ENCODE data around the gene IGFBP4.

IGFBP4 gene

DNA sequence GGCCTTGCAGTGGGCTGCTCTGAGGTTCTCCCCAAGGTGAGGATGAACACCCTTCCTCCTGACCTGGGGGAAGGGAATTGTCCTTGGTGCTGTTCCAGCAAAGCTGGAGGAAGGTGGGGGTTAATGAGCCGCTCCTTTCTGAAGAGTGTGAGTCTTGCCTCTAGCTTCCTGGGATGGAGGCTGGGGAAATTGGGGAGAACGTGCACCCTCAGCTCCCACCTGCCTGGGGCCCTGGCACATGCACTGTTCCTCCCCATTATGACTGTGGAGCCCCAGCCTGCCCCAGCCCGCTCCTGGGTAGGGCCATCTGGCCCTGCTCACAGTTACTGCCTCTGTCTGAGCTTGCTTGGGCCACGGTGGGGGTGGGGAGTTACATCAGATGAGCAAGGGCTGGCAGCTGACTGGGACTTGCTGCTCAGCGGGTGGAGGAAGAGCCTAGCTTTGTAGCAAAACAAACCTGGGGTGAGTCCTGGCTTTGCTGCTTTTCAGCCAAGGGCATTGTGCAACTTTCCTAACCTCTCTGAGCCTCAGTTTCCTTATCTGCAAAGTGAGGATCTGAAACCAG lies 47.1 kb downstream of the IGFBP4 start:
- no peak for DNase-seq (ENCODE audit: low read depth, low spot score)

DNA sequence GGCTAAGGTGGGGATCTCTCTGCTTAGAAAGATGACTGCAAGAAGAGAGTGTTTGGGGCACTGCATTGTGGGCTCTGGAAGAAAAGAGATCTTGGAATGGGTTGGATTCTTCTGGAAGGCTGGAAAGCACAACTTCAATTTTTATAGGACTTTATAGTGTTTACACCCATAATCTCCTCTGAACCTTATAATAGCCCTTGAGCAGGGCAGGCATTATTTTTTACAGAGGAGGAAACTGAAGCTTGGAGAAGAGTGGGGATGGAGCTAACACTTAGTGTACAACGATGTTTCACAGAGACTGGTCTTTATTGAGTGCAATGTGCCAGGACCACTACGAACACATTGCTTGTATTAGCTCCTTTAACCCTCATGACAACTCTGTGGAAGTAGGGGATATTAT lies 47.7 kb downstream of the IGFBP4 start:
- no peak for DNase-seq (ENCODE audit: low read depth, low spot score)

DNA sequence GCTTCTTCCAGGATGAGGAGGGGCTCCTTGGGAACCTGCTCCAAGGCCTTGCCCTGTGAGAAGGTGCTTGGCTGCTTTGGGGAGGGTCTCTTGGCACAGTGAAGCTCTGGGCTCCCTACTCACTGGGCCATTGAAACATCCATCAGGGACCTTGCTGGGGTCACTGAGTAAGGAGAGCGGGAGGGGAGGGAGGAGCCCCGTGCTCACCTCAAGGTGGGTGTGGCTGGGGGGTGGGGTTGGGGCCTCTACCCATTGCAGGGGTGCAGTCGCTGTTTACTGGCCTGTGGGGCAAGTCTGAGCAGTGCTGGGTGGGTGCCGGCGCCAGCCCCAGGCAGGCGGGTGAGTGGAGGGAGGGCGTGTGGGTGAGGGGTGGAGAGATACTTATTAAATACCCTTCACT lies 48.2 kb downstream of the IGFBP4 start:
- DNase-seq (ENCODE audit: low read depth, low spot score): no peak

GRCh38 chr17:40493697-40494096 lies 50.4 kb downstream of the IGFBP4 start:
- no peak for DNase-seq (ENCODE audit: low read depth, low spot score)

DNA sequence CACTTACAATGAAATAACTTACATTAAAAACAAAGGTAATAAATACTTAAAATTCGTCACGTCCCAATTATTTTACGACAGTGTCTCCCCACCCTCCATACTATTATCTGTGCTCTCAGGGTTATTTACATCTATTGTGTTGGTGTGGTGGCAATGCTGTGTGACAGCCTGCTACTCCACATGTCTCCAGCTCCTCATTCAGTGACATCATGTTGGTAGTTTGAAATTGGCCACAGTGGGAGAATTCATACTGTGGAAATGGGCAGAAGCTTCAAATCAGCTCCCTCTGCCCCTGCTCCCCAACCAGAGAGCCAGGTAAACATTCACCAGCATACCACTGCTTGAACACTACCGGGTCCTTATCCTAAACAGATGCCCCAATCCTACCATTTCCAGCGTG lies 51.9 kb downstream of the IGFBP4 start:
- no peak for DNase-seq (ENCODE audit: low read depth, low spot score)

GRCh38 chr17:40496170-40496569 lies 52.9 kb downstream of the IGFBP4 start:
- no peak for DNase-seq (ENCODE audit: low read depth, low spot score)

DNA sequence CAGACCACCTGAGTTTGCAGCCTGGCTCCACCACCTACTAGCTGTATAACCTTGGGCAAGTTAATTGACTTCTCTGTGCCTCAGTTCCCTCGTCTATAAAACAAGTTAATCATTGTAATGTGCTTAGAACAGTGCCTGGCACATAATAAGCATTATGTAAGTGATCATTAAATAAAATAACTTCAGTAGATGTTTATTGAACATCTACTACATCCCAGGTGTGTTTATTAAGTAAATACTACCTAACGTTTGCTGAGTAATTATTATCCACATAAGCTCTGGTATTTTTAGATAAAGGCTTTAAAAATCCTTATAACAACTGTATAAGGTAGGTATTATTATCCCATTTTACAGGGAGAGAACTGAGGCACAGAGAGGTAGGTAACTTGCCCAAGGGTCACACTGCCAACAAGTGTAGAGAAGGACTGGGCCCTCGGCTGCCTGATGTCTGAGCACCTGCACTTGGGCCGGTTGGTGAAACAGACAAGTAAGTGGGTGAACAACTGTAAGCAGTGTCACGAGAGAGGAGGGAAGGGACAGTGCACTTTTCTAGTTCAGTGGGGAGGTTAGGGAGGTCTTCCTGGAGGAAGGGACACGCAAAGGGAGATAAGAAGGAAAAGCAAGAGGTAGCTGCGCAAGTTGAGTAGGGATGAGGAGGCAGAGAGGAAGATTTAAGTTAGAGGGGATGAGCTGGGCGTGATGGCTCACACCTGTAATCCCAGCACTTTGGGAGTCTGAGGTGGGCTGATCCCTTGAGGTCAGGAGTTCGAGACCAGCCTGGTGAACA lies 53.6 kb downstream of the IGFBP4 start:
- no peak for DNase-seq (ENCODE audit: low read depth, low spot score)

DNA sequence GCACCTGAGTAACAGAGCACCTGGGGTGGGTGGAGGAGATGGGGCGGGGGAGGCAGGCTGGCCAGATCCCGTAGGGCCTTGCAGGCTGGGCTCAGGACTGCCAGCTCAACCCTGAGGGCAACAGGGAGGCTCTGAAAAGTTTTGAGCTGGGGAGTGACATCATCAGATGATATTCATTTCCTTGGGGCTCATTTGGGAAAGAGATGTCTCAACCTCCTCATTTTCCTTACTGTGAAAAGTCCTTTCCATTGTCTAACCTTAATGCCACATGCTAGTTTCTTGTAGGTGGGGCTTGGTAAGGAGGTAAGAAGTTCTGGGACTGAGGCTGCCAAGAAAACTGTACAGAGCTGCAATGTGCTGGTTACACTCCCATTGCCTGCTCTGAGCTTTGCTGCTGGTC lies 54.4 kb downstream of the IGFBP4 start:
- no peak for DNase-seq (ENCODE audit: low read depth, low spot score)

DNA sequence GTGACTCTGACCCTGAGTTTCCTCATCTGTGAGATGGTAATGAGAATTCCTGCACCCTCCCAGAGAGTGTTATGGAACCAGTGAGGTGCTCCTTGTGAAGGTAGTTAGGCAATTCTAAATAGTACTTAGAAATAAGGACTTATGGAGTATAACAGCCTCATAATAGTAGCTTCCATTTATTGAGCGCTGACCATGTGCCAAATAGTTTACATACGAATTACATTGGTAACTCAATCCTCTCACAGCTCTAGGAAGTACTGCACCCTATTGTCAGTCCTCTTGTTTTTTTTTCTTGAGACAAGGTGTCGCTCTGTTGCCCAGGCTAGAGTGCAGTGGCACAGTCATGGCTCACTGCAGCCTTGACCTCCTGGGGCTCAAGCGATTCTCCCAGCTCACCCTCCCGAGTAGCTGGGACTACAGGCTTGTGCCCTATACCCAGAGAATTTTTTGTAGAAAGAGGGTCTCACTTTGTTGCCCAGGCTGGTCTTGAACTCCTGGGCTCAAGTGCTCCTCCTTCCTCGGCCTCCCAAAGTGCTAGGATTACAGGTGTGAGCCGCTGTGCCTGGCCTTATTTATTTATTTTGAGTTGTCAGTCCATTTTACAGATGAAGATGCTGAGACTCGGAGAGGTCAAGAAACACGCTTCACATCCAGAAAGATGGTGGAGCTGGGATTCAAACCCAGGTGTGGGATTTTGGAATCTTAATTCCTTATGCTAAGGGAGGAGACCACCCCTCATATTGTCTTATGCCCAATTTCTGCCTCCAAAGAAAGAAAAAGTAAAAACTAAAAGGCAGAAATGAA lies 55.2 kb downstream of the IGFBP4 start:
- no peak for DNase-seq (ENCODE audit: low read depth, low spot score)

- no peak for DNase-seq (ENCODE audit: low read depth, low spot score)
Measured at GRCh38 chr17:40499551-40500189, 56.4 kb downstream of the IGFBP4 start.

- no peak for DNase-seq (ENCODE audit: low read depth, low spot score)
Measured at GRCh38 chr17:40500190-40500589, 56.9 kb downstream of the IGFBP4 start.

- no peak for DNase-seq (ENCODE audit: low read depth, low spot score)
Measured at GRCh38 chr17:40500709-40501108, 57.5 kb downstream of the IGFBP4 start.

- DNase-seq (ENCODE audit: low read depth, low spot score): no peak
Measured at GRCh38 chr17:40501499-40501911, 58.3 kb downstream of the IGFBP4 start, which contains the start of gene TNS4. Gene TNS4 (minus strand): TSS chr17:40501623. CDS start chr17:40496425, 5,198 bp downstream.

GRCh38 chr17:40502716-40503115 lies 59.5 kb downstream of the IGFBP4 start:
- DNase-seq (ENCODE audit: low read depth, low spot score): no peak

GRCh38 chr17:40503154-40503553 lies 59.9 kb downstream of the IGFBP4 start:
- no peak for DNase-seq (ENCODE audit: low read depth, low spot score)

- no peak for DNase-seq (ENCODE audit: low read depth, low spot score)
Measured at GRCh38 chr17:40506786-40507185, 63.5 kb downstream of the IGFBP4 start.
